ENCODE measurements around the gene CFAP45. TPM values are rescaled to one million over a fixed set of nuclear protein-coding genes. Genes with fewer than 3 reads are reported as not detected.

Gene CFAP45
- total and polyA plus RNA-seq, 2 experiments from 2014 or later, result 0.36 TPM; not detected in 1

DNA sequence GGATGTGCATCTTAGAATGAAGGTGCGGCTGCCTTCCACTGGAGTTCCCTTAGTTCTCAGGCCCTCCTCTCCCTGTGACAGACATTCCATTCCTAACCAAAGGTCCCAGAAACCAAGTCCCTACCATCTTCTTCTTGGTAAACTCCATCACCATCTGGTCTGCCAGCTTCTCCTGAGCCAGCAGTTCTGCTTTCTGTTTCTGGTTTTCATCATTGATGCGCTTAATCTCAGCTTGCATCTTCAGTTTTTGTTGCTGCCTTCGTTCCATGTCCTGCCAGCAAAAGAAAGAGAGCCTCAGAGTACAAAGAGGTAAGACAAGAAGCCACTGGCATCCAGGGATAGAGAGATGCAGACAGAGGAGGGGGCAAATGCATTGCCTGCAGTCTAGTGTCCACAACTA lies 19.5 kb downstream of the CFAP45 start:
- no peaks in the 10 kb centered on the region for H3K27me3 Mint-ChIP-seq (ENCODE audit: insufficient read depth, low read depth, poor library complexity)
- DNase-seq (ENCODE audit: low spot score) (no peak), ATAC-seq (no peak)
- H3K27me3 ChIP-seq (ENCODE audit: insufficient read depth), result no peaks in the 10 kb centered on the region
- H3K9me2 ChIP-seq (ENCODE audit: insufficient read depth), result no peaks in the 10 kb centered on the region
- H3K36me3 Mint-ChIP-seq (ENCODE audit: low read depth), result no peaks in the 10 kb centered on the region
- H2AFZ ChIP-seq, result no peak overlapping the region
- H3K4me2 ChIP-seq, result no peak overlapping the region
- no peak overlapping the region for H3K4me3 ChIP-seq
- H3K27ac Mint-ChIP-seq, result no peak overlapping the region
- no peaks in the 10 kb centered on the region for H3F3A ChIP-seq (replicated peaks; ENCODE audit: low read depth)
- H3K4me3 Mint-ChIP-seq, result no peak overlapping the region
- H3K36me3 ChIP-seq (ENCODE audit: insufficient read depth), result no peaks in the 10 kb centered on the region
- no peaks in the 10 kb centered on the region for H3K4me1 Mint-ChIP-seq
- peaks cover 5% of the 10 kb centered on the region; the same call in 1 of the 2 replicates for H3K4me1 ChIP-seq (ENCODE audit: insufficient read depth)
- H3K27ac ChIP-seq (ENCODE audit: low read depth), result no peak overlapping the region
- no peaks in the 10 kb centered on the region for H4K20me1 ChIP-seq (replicated peaks; ENCODE audit: insufficient read depth)
- no peaks in the 10 kb centered on the region for H3K9me3 Mint-ChIP-seq
- TF ChIP-seq ZNF331 (CRISPR knock-in tag; IDR thresholded peaks at IDR 0.05; ENCODE audit: low read depth), result no peak
- TF ChIP-seq, protein P1, sequence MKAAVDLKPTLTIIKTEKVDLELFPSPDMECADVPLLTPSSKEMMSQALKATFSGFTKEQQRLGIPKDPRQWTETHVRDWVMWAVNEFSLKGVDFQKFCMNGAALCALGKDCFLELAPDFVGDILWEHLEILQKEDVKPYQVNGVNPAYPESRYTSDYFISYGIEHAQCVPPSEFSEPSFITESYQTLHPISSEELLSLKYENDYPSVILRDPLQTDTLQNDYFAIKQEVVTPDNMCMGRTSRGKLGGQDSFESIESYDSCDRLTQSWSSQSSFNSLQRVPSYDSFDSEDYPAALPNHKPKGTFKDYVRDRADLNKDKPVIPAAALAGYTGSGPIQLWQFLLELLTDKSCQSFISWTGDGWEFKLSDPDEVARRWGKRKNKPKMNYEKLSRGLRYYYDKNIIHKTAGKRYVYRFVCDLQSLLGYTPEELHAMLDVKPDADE (IDR thresholded peaks at IDR 0.05), result no peak
- TF ChIP-seq, protein P2, sequence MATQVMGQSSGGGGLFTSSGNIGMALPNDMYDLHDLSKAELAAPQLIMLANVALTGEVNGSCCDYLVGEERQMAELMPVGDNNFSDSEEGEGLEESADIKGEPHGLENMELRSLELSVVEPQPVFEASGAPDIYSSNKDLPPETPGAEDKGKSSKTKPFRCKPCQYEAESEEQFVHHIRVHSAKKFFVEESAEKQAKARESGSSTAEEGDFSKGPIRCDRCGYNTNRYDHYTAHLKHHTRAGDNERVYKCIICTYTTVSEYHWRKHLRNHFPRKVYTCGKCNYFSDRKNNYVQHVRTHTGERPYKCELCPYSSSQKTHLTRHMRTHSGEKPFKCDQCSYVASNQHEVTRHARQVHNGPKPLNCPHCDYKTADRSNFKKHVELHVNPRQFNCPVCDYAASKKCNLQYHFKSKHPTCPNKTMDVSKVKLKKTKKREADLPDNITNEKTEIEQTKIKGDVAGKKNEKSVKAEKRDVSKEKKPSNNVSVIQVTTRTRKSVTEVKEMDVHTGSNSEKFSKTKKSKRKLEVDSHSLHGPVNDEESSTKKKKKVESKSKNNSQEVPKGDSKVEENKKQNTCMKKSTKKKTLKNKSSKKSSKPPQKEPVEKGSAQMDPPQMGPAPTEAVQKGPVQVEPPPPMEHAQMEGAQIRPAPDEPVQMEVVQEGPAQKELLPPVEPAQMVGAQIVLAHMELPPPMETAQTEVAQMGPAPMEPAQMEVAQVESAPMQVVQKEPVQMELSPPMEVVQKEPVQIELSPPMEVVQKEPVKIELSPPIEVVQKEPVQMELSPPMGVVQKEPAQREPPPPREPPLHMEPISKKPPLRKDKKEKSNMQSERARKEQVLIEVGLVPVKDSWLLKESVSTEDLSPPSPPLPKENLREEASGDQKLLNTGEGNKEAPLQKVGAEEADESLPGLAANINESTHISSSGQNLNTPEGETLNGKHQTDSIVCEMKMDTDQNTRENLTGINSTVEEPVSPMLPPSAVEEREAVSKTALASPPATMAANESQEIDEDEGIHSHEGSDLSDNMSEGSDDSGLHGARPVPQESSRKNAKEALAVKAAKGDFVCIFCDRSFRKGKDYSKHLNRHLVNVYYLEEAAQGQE (IDR thresholded peaks at IDR 0.05; ENCODE audit: unreplicated experiment), result no peak
- TF ChIP-seq, protein P3, sequence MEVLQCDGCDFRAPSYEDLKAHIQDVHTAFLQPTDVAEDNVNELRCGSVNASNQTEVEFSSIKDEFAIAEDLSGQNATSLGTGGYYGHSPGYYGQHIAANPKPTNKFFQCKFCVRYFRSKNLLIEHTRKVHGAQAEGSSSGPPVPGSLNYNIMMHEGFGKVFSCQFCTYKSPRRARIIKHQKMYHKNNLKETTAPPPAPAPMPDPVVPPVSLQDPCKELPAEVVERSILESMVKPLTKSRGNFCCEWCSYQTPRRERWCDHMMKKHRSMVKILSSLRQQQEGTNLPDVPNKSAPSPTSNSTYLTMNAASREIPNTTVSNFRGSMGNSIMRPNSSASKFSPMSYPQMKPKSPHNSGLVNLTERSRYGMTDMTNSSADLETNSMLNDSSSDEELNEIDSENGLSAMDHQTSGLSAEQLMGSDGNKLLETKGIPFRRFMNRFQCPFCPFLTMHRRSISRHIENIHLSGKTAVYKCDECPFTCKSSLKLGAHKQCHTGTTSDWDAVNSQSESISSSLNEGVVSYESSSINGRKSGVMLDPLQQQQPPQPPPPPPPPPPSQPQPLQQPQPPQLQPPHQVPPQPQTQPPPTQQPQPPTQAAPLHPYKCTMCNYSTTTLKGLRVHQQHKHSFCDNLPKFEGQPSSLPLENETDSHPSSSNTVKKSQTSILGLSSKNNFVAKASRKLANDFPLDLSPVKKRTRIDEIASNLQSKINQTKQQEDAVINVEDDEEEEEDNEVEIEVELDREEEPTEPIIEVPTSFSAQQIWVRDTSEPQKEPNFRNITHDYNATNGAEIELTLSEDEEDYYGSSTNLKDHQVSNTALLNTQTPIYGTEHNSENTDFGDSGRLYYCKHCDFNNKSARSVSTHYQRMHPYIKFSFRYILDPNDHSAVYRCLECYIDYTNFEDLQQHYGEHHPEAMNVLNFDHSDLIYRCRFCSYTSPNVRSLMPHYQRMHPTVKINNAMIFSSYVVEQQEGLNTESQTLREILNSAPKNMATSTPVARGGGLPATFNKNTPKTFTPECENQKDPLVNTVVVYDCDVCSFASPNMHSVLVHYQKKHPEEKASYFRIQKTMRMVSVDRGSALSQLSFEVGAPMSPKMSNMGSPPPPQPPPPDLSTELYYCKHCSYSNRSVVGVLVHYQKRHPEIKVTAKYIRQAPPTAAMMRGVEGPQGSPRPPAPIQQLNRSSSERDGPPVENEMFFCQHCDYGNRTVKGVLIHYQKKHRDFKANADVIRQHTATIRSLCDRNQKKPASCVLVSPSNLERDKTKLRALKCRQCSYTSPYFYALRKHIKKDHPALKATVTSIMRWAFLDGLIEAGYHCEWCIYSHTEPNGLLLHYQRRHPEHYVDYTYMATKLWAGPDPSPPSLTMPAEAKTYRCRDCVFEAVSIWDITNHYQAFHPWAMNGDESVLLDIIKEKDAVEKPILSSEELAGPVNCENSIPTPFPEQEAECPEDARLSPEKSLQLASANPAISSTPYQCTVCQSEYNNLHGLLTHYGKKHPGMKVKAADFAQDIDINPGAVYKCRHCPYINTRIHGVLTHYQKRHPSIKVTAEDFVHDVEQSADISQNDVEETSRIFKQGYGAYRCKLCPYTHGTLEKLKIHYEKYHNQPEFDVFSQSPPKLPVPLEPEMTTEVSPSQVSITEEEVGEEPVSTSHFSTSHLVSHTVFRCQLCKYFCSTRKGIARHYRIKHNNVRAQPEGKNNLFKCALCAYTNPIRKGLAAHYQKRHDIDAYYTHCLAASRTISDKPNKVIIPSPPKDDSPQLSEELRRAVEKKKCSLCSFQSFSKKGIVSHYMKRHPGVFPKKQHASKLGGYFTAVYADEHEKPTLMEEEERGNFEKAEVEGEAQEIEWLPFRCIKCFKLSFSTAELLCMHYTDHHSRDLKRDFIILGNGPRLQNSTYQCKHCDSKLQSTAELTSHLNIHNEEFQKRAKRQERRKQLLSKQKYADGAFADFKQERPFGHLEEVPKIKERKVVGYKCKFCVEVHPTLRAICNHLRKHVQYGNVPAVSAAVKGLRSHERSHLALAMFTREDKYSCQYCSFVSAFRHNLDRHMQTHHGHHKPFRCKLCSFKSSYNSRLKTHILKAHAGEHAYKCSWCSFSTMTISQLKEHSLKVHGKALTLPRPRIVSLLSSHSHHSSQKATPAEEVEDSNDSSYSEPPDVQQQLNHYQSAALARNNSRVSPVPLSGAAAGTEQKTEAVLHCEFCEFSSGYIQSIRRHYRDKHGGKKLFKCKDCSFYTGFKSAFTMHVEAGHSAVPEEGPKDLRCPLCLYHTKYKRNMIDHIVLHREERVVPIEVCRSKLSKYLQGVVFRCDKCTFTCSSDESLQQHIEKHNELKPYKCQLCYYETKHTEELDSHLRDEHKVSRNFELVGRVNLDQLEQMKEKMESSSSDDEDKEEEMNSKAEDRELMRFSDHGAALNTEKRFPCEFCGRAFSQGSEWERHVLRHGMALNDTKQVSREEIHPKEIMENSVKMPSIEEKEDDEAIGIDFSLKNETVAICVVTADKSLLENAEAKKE (CRISPR knock-in tag; IDR thresholded peaks at IDR 0.05), result no peak
- no peaks in the 10 kb centered on the region for H3K79me2 ChIP-seq (replicated peaks; ENCODE audit: insufficient read depth)

Data from GM23338 (cell line).